Naive B cell (primary cell): ENCODE data around the gene PSMD8. TPM values are rescaled to one million over a fixed set of nuclear protein-coding genes. Genes with fewer than 3 reads are reported as not detected.

ENCODE experiments used
- ATAC-seq, 2 donors: fragments of 150-1000 bp; cut with Tn5 transposase; 2 replicates each; pipeline ENCODE4 v1.10.0; 2021; ENCODE audit warnings: low read depth in 2 of 2, mild to moderate bottlenecking in 2 of 2, moderate library complexity in 2 of 2
- DNase-seq: peaks from one replicate; pipeline ENCODE4 v3.0.0; 2022
- H3K27ac Mint-ChIP-seq, 6 donors: one replicate each; pipeline ENCODE4 v1.8.0; 2020 to 2022; ENCODE audit warnings: mild to moderate bottlenecking in 6 of 6, mixed read lengths in 6 of 6, moderate library complexity in 5 of 6, inconsistent platforms in 2 of 6
- H3K27me3 Mint-ChIP-seq, 3 donors: one replicate each; pipeline ENCODE4 v1.8.0; 2021 to 2022; ENCODE audit warnings: mixed read lengths in 3 of 3, mild to moderate bottlenecking in 1 of 3
- H3K36me3 Mint-ChIP-seq, 2 donors: one replicate each; pipeline ENCODE4 v1.8.0; 2020 to 2022; ENCODE audit warnings: mixed read lengths in 2 of 2, inconsistent platforms in 1 of 2, mild to moderate bottlenecking in 1 of 2
- H3K4me1 Mint-ChIP-seq, 3 donors: one replicate each; pipeline ENCODE4 v1.8.0; 2020 to 2022; ENCODE audit warnings: mixed read lengths in 3 of 3, inconsistent platforms in 1 of 3, mild to moderate bottlenecking in 1 of 3, moderate library complexity in 1 of 3
- H3K4me3 Mint-ChIP-seq, 8 donors: one replicate each; pipeline ENCODE4 v1.8.0; 2020 to 2022; ENCODE audit warnings: mild to moderate bottlenecking in 8 of 8, mixed read lengths in 8 of 8, moderate library complexity in 8 of 8, inconsistent platforms in 2 of 8
- H3K9me3 Mint-ChIP-seq, 7 donors: one replicate each; pipeline ENCODE4 v1.8.0; 2020 to 2022; ENCODE audit warnings: mixed read lengths in 7 of 7, mild to moderate bottlenecking in 5 of 7, inconsistent platforms in 2 of 7, moderate library complexity in 1 of 7
- polyA plus RNA-seq, 6 donors: library from polyadenylated mRNA; unstranded; fragments of 300-500 nt; fragmentation: Illumina TruSeq; gene quantifications; one replicate each; pipeline ENCODE4 v1.2.3, GENCODE V29; 2021; ENCODE audit warnings: low read depth in 6 of 6

Gene PSMD8
- polyA plus RNA-seq, 6 donors from 2014 or later: 150 to 193 (median 155) TPM

GRCh38 chr19:38385804-38386257, 11.5 kb downstream of the PSMD8 start:
- Mint-ChIP-seq H3K27me3 (peaks cover 18 to 37% (median 27%) of the 10 kb centered on the region in 3 donors), H3K9me3 (peaks cover 0 to 3% (median 0%) of the 10 kb centered on the region in 7 donors), H3K4me1 (peaks cover 13 to 25% (median 14%) of the 10 kb centered on the region in 3 donors), H3K27ac (no peak overlapping the region), H3K36me3 (peaks cover 14 to 41% of the 10 kb centered on the region in 2 donors), H3K4me3 (peak overlapping the region in 3 of 8 donors; percentile 15 to 82 (median 55))
- ATAC-seq (no peak), DNase-seq (no peak)

- peaks cover 24 to 43% (median 32%) of the 10 kb centered on the region in 3 donors for H3K27me3 Mint-ChIP-seq
- H3K9me3 Mint-ChIP-seq: peaks cover 0 to 3% (median 0%) of the 10 kb centered on the region in 7 donors
- peak overlapping the region in 1 of 6 donors; percentile 33 for H3K27ac Mint-ChIP-seq
- no peak for DNase-seq
- H3K4me3 Mint-ChIP-seq: peak overlapping the region in 5 of 8 donors; percentile 34 to 85 (median 63)
- H3K4me1 Mint-ChIP-seq: peaks cover 13 to 25% (median 14%) of the 10 kb centered on the region in 3 donors
- ATAC-seq: no peak
- H3K36me3 Mint-ChIP-seq: peaks cover 13 to 37% of the 10 kb centered on the region in 2 donors
Observed at GRCh38 chr19:38386300-38386970, 12.1 kb downstream of the PSMD8 start.

- Mint-ChIP-seq H3K9me3 (peaks cover 0 to 3% (median 0%) of the 10 kb centered on the region in 7 donors), H3K27ac (peak overlapping the region in 5 of 6 donors; percentile 50 to 90 (median 73)), H3K4me3 (peak overlapping the region; percentile 82 to 96 (median 89)), H3K4me1 (peaks cover 13 to 25% (median 14%) of the 10 kb centered on the region in 3 donors), H3K27me3 (peaks cover 26 to 46% (median 32%) of the 10 kb centered on the region in 3 donors), H3K36me3 (peaks cover 7 to 31% of the 10 kb centered on the region in 2 donors)
- DNase-seq: peak; percentile 31
- peak; percentile 26 to 32 for ATAC-seq
Observed at GRCh38 chr19:38386971-38387549, 12.7 kb downstream of the PSMD8 start.

DNA sequence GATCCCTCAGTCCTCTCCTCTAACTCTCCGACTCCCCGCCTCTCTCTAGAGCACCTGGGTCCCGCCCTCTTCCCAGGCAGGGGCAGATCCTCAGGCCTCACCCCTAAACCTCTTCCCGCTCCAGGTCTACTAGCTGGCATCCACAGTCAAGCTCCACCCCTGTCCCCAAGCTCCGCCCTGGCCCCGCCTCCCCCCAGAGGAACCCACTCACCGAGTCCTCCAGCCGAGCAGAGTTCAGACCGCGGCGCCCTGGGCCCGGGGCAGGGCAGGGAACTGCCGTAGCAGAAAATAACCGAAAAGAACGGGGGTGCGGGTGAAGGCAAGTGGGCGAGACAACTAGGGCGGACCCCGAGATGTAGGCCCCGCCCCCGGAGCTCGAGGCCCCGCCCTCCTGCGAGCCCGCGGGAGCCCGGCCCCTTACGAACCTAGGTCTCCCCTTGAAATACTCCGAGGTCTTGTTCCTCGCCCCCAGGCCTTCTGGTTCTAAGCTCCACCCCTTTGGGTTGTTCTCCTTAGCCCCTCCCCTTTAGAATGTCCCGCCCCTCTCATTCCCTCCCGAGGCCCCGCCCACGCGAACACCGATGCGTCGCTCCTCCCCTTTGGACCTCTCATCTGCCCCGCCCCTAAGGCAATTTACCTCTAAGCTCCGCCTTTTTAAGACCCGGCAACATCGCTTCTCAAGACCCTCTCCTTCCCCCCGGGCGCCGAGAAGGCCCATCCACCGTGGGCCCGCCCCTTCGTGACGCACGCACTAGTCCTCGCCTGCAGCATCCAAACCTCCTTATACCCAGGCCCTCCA, 13.4 kb downstream of the PSMD8 start, which contains the start of gene GGN:
TSS of gene GGN (minus strand) at position 485 of the 799 bp plus-strand sequence. CDS start 773 bp downstream, outside the sequence.
- peaks cover 0 to 3% (median 0%) of the 10 kb centered on the region in 7 donors for H3K9me3 Mint-ChIP-seq
- peaks cover 26 to 49% (median 32%) of the 10 kb centered on the region in 3 donors for H3K27me3 Mint-ChIP-seq
- ATAC-seq (peak; percentile 76 to 80), DNase-seq (peak; percentile 72)
- H3K36me3 Mint-ChIP-seq: peaks cover 4 to 24% of the 10 kb centered on the region in 2 donors
- H3K27ac Mint-ChIP-seq: peak within 1 kb of the TSS; percentile 69 to 94 (median 88)
- H3K4me1 Mint-ChIP-seq: peaks cover 13 to 25% (median 14%) of the 10 kb centered on the region in 3 donors
- peak within 1 kb of the TSS; percentile 82 to 96 (median 92) for H3K4me3 Mint-ChIP-seq

DNA sequence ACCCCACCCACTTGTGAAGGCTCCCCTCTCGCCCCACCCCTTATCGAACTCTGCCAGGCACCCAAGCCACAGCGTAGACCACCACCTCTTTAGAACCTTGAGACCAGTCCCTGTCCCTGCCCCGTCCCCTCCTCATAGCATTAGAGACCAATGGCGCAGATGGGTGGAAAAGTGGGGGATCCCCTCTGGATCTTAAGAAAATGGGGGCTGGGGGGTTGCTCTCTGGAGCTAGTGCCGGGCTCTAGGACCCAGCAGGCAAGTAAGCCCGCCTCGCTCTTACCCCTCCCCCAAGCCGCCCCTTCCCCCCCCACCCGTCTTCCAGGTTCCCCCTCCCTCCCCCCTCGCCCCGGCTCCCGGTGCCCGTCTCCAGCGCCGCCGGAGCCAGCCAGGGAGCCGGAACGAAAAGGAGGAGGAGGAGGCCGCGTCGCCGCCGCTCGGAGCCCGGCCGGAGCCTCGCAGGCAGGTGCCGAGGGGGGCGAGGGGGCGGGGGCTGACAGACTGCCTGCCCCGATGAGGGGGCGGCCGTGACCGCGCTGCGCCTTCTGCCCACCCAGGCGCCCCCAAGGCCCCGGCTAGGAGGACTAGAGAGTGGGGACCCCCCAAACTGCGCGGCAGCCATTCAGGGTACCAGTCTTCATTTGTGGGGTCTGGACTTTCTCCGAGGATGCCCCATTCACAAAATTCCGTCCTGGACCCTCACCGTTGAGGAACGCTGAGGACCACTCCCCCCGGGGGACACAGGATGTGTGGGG, 14.2 kb downstream of the PSMD8 start, which contains the start of gene SPRED3:
TSS of gene SPRED3 (plus strand) at position 349 of the 752 bp plus-strand sequence. CDS start 1,606 bp downstream, outside the sequence.
- Mint-ChIP-seq H3K27me3 (peaks cover 27 to 53% (median 34%) of the 10 kb centered on the region in 3 donors), H3K9me3 (peaks cover 0 to 3% (median 0%) of the 10 kb centered on the region in 7 donors), H3K4me3 (peak within 1 kb of the TSS; percentile 82 to 96 (median 92)), H3K27ac (peak within 1 kb of the TSS; percentile 69 to 94 (median 88)), H3K4me1 (peaks cover 13 to 25% (median 14%) of the 10 kb centered on the region in 3 donors), H3K36me3 (peaks cover 0 to 16% of the 10 kb centered on the region in 2 donors)
- DNase-seq (no peak), ATAC-seq (no peak)

DNA sequence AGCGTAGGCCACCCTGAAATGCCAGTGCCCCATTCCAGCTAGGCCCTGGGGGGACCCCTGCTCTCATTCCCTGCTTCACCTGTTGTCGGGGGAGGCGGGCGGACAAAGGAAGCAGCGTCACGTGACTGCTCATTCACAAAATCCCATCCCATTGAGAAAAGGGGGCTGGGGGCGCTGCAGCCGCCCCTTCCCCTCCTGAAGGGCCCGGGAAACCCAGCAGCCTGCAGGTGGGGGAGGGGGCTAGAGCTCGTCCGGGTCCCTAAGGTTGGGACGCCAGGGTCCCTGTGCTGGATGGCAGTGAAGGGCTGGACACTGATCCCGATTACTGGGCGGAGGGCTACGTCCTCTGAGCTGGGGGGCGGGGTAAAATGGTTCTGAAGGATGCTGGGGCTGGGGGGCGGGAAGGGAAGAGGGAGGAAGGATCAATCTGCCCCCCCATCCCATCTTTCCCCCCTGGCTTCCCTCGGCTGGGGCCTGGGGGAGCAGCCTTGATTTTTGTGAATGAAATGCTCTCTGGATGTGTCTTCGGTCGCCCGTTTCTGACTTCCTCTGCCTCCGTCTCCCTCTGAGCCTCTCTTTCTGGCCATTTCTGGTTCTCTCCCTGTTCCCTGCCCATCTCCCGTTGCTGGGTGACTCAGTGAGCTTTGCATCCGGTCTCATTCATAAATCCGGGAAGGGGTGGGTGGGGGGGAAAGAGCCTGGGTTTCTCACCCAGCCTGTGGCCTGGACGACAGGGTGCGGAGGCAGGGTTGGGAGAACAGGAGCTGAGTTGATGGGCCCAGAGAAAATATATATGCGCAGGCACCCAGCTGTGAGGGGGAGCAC, 14.9 kb downstream of the PSMD8 start:
- peak overlapping the region; percentile 42 to 82 (median 70) for H3K4me3 Mint-ChIP-seq
- H3K27me3 Mint-ChIP-seq: peaks cover 30 to 59% (median 42%) of the 10 kb centered on the region in 3 donors
- DNase-seq (no peak), ATAC-seq (no peak)
- peaks cover 14 to 31% (median 17%) of the 10 kb centered on the region in 3 donors for H3K4me1 Mint-ChIP-seq
- peaks cover 0 to 3% (median 0%) of the 10 kb centered on the region in 7 donors for H3K9me3 Mint-ChIP-seq
- peaks cover 0 to 16% of the 10 kb centered on the region in 2 donors for H3K36me3 Mint-ChIP-seq
- H3K27ac Mint-ChIP-seq: peak overlapping the region in 2 of 6 donors; percentile 44 to 73

DNA sequence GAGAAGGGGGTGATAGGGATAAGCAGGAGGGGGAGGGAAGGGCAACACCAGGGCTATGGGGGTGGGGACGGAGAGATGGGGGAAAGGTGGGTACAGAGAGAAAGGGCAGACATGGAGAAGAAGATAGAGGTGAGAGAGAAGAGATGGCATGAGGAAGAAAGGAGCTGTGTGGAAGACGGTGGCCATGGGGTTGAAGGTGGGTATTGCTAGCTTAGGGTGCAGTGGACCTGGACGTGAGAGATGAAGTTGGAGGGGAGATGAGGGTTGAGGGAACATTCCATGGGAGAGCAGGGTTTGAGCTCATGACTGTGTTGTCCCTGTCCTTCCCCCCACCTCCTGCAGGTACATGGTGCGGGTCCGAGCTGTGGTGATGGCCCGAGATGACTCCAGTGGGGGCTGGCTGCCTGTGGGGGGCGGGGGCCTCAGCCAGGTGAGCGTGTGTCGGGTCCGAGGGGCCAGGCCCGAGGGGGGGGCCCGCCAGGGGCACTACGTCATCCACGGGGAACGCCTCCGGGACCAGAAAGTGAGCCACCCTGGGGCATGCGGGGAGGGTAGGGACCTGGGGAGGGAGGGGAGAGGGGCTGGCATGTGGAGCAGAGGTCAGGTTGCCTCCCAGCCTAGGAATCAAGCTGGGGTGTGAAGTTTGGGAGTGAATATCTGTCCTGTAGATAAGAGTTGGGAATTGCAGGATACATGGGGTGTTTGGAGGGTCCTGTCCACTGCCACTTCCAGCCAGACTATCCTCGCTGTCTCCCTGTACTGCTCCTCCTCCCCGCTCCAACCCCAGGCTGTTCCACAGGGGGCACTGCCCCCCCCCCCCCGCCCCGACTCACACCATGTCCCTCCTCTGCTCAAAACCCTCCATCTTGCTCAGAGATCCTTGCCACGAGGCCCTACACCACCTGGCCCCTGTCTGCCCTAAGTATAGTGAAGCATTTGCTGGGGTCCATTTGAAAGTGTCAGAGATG, 15.9 kb downstream of the PSMD8 start:
- DNase-seq (no peak), ATAC-seq (no peak)
- peak overlapping the region in 2 of 6 donors; percentile 22 to 62 for H3K27ac Mint-ChIP-seq
- H3K9me3 Mint-ChIP-seq: peaks cover 0 to 3% (median 0%) of the 10 kb centered on the region in 7 donors
- H3K27me3 Mint-ChIP-seq: peaks cover 30 to 55% (median 43%) of the 10 kb centered on the region in 3 donors
- H3K36me3 Mint-ChIP-seq: peaks cover 0 to 8% of the 10 kb centered on the region in 2 donors
- H3K4me1 Mint-ChIP-seq: peaks cover 21 to 32% (median 22%) of the 10 kb centered on the region in 3 donors
- peak overlapping the region in 6 of 8 donors; percentile 10 to 82 (median 46) for H3K4me3 Mint-ChIP-seq

GRCh38 chr19:38391911-38392464, 17.6 kb downstream of the PSMD8 start:
- ATAC-seq: no peak
- H3K27ac Mint-ChIP-seq: peak overlapping the region in 1 of 6 donors; percentile 33
- no peak for DNase-seq
- H3K27me3 Mint-ChIP-seq: peaks cover 38 to 63% (median 49%) of the 10 kb centered on the region in 3 donors
- H3K4me1 Mint-ChIP-seq: peaks cover 22 to 38% (median 29%) of the 10 kb centered on the region in 3 donors
- peaks cover 0 to 8% of the 10 kb centered on the region in 2 donors for H3K36me3 Mint-ChIP-seq
- H3K4me3 Mint-ChIP-seq: no peak overlapping the region
- peaks cover 0 to 3% (median 0%) of the 10 kb centered on the region in 7 donors for H3K9me3 Mint-ChIP-seq

DNA sequence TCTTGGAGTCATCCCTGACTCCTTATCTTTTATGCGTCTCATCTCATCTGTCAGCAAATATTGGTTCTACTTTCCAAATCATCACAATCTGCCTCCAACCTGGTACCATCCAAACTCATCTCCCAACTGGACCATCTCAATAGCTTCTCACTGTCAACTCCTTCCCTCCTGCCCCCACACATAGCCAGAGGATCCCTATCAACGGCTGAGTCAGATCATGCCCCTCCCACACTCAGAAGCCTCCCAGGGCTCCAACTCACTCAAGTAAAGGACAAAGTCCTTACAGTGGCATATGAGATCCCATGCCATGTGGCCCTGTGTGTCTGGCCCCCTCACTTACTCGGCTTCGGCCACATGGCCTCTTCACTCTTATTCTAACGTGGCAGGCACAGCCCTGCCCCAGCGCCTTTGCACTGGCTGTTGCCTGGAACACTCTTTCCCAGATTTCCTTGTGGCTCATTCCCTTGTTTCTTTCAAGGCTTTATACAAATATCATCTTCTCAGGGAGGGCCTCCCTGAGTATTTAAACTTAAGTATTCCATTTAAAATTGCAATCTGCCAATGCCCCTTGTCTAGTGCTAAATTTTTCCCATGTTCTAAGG, 18.4 kb downstream of the PSMD8 start:
- H3K27ac Mint-ChIP-seq: peak overlapping the region in 1 of 6 donors; percentile 24
- ATAC-seq (no peak), DNase-seq (no peak)
- peaks cover 15 to 35% (median 22%) of the 10 kb centered on the region in 3 donors for H3K4me1 Mint-ChIP-seq
- H3K27me3 Mint-ChIP-seq: peaks cover 36 to 63% (median 50%) of the 10 kb centered on the region in 3 donors
- no peak overlapping the region for H3K4me3 Mint-ChIP-seq
- H3K36me3 Mint-ChIP-seq: peaks cover 0 to under 1% of the 10 kb centered on the region in 2 donors
- H3K9me3 Mint-ChIP-seq: peaks cover 0 to 2% (median 0%) of the 10 kb centered on the region in 7 donors

GRCh38 chr19:38394488-38394887, 20.1 kb downstream of the PSMD8 start:
- H3K27me3 Mint-ChIP-seq: peaks cover 31 to 70% (median 51%) of the 10 kb centered on the region in 3 donors
- peaks cover 8 to 26% (median 16%) of the 10 kb centered on the region in 3 donors for H3K4me1 Mint-ChIP-seq
- peak overlapping the region in 7 of 8 donors; percentile 49 to 85 (median 74) for H3K4me3 Mint-ChIP-seq
- H3K9me3 Mint-ChIP-seq: no peaks in the 10 kb centered on the region
- no peaks in the 10 kb centered on the region for H3K36me3 Mint-ChIP-seq
- DNase-seq: no peak
- ATAC-seq: peak; percentile 70 to 74
- H3K27ac Mint-ChIP-seq: peak overlapping the region in 1 of 6 donors; percentile 14
